Cerebellar cortex (tissue), 1 donor: ENCODE results near the gene KANSL1.

Source experiments
- DNase-seq: peaks from one replicate; pipeline ENCODE4 v3.0.0-alpha.2; 2015; ENCODE audit warnings: low spot score

KANSL1 gene

DNA sequence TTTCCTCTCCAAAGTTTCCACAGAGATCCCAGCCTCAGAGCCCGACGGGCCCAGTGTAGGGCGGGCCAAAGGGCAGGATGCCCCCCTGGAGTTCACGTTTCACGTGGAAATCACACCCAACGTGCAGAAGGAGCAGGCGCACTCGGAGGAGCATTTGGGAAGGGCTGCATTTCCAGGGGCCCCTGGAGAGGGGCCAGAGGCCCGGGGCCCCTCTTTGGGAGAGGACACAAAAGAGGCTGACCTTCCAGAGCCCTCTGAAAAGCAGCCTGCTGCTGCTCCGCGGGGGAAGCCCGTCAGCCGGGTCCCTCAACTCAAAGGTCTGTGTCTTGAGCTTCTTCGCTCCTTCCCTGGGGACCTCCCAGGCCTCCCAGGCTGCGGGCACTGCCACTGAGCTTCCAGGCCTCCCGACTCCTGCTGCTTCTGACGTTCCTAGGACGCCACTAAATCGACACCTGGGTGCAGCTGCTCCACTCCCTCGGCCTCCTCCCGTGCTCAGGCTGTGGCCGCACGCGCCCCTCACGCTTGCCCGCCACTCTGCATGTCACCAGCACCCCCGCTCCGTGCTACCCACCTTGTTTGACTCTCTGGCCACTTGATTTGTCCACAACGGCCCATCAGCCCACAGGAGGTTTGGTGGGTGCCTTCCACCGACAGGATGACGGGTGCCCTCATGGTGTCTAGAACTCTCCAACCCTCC is 209.5 kb downstream of the KANSL1 start:
- no peak for DNase-seq

- DNase-seq = no peak
These were observed 210.2 kb downstream of the KANSL1 start for GRCh38 chr17:45982791-45983613.

DNA sequence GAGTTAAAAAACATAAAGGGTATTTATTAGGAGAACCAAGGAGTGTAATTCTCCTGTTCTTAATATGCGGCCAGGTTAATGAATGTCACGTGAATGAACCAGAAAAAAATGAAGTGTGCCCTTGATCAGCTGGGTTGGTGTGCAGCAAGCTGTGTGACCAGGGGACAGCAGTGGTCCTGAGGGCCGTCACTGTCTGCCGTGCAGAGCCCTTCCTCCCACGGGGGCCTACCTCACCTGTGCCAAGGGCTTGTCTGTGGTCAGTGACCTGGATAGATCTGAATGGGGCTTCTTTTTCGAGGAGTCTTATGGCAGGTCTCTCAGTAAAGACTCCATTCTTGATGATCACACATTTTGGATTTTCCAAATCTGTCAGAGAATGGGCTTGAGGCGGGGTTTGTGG is 211.9 kb downstream of the KANSL1 start:
- no peak for DNase-seq

DNA sequence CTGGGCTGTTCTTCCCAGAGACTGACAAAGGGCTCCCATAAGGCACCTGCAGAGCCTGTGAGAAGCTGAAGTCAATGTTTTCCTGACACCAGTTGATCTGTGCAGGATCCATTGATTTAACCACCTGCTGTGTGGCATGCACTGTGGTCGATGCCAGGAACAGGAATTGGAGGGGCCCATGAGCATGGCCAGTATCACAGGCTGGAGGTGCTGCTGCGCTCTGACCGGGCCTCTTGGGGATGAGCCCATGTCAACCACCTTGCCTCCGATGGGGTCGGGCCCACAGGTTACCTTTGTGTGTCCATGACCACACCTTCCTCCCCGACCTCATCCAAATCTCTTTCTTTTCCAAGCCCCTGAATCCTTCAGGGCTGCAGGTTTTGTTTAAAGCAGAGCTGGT is 212.4 kb downstream of the KANSL1 start:
- DNase-seq = no peak
